ENCODE results near the gene AGAP1. TPM values are rescaled to one million over a fixed set of nuclear protein-coding genes. Genes with fewer than 3 reads are reported as not detected.

Gene AGAP1
- total and polyA plus RNA-seq, 2 donors from 2014 or later: 8.1 to 44.5 TPM

GRCh38 chr2:235692671-235693171, 198.9 kb downstream of the AGAP1 start:
- Histone ChIP-seq H3K36me3 (ENCODE audit: control insufficient read depth in 2 of 3, insufficient read depth in 3 of 3, low read length in 3 of 3) (no peaks in the 10 kb centered on the region), H3K27ac (ENCODE audit: low read depth in 2 of 2, low read length in 2 of 2) (no peak overlapping the region), H3K9ac (ENCODE audit: low read length in 3 of 3) (no peak overlapping the region), H3K9me3 (ENCODE audit: control insufficient read depth in 2 of 3, insufficient read depth in 1 of 3, low read length in 3 of 3) (no peaks in the 10 kb centered on the region), H3K4me1 (ENCODE audit: control insufficient read depth in 2 of 3, insufficient read depth in 2 of 3, low read depth in 1 of 3, low read length in 3 of 3) (peaks cover 0 to 5% (median 2%) of the 10 kb centered on the region in 3 donors), H3K27me3 (ENCODE audit: control insufficient read depth, insufficient read depth, low read length) (no peaks in the 10 kb centered on the region), H3K4me3 (ENCODE audit: low read length in 3 of 3) (no peak overlapping the region)
- intact Hi-C loops (cut with DNase I): no loop called here
- no peak for FAIRE-seq
- DNase-seq: peak; percentile 57 to 67 (median 58)
- TF ChIP-seq, protein P1, sequence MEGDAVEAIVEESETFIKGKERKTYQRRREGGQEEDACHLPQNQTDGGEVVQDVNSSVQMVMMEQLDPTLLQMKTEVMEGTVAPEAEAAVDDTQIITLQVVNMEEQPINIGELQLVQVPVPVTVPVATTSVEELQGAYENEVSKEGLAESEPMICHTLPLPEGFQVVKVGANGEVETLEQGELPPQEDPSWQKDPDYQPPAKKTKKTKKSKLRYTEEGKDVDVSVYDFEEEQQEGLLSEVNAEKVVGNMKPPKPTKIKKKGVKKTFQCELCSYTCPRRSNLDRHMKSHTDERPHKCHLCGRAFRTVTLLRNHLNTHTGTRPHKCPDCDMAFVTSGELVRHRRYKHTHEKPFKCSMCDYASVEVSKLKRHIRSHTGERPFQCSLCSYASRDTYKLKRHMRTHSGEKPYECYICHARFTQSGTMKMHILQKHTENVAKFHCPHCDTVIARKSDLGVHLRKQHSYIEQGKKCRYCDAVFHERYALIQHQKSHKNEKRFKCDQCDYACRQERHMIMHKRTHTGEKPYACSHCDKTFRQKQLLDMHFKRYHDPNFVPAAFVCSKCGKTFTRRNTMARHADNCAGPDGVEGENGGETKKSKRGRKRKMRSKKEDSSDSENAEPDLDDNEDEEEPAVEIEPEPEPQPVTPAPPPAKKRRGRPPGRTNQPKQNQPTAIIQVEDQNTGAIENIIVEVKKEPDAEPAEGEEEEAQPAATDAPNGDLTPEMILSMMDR (IDR thresholded peaks at IDR 0.05; ENCODE audit: borderline replicate concordance, extremely low read depth, insufficient read depth): no peak

GRCh38 chr2:235693279-235693678, 199.4 kb downstream of the AGAP1 start:
- Histone ChIP-seq H3K4me1 (ENCODE audit: control insufficient read depth in 2 of 3, insufficient read depth in 2 of 3, low read depth in 1 of 3, low read length in 3 of 3) (peaks cover 0 to 5% (median 2%) of the 10 kb centered on the region in 3 donors), H3K27ac (ENCODE audit: low read depth in 2 of 2, low read length in 2 of 2) (no peak overlapping the region), H3K9me3 (ENCODE audit: control insufficient read depth in 2 of 3, insufficient read depth in 1 of 3, low read length in 3 of 3) (no peaks in the 10 kb centered on the region), H3K4me3 (ENCODE audit: low read length in 3 of 3) (no peak overlapping the region), H3K27me3 (ENCODE audit: control insufficient read depth, insufficient read depth, low read length) (no peaks in the 10 kb centered on the region), H3K9ac (ENCODE audit: low read length in 3 of 3) (no peak overlapping the region), H3K36me3 (ENCODE audit: control insufficient read depth in 2 of 3, insufficient read depth in 3 of 3, low read length in 3 of 3) (no peaks in the 10 kb centered on the region)
- DNase-seq: no peak
- TF ChIP-seq, protein P1 (IDR thresholded peaks at IDR 0.05; ENCODE audit: borderline replicate concordance, extremely low read depth, insufficient read depth): no peak
- no peak for FAIRE-seq
- intact Hi-C loops (cut with DNase I): no loop called here

- FAIRE-seq (no peak), DNase-seq (peak in 3 of 5 donors; percentile 50 to 63 (median 57))
- Histone ChIP-seq H3K36me3 (ENCODE audit: control insufficient read depth in 2 of 3, insufficient read depth in 3 of 3, low read length in 3 of 3) (no peaks in the 10 kb centered on the region), H3K4me3 (ENCODE audit: low read length in 3 of 3) (no peak overlapping the region), H3K9ac (ENCODE audit: low read length in 3 of 3) (no peak overlapping the region), H3K9me3 (ENCODE audit: control insufficient read depth in 2 of 3, insufficient read depth in 1 of 3, low read length in 3 of 3) (no peaks in the 10 kb centered on the region), H3K4me1 (ENCODE audit: control insufficient read depth in 2 of 3, insufficient read depth in 2 of 3, low read depth in 1 of 3, low read length in 3 of 3) (peaks cover 0 to under 1% (median 0%) of the 10 kb centered on the region in 3 donors), H3K27ac (ENCODE audit: low read depth in 2 of 2, low read length in 2 of 2) (no peak overlapping the region), H3K27me3 (ENCODE audit: control insufficient read depth, insufficient read depth, low read length) (no peaks in the 10 kb centered on the region)
- TF ChIP-seq, protein P1 (IDR thresholded peaks at IDR 0.05; ENCODE audit: borderline replicate concordance, extremely low read depth, insufficient read depth): no peak
- intact Hi-C loops (cut with DNase I): no loop called here
Measured at GRCh38 chr2:235694721-235695601, 201.1 kb downstream of the AGAP1 start.

All from kidney (tissue), 14 donors.